GM21367 (cell line): ENCODE results near the gene ZEB2.

Experiments used
- ATAC-seq: cut with Tn5 transposase; IDR thresholded peaks from one replicate; pipeline ENCODE4 v1.9.1; 2021; ENCODE audit not compliant: unreplicated experiment

The ZEB2 gene

GRCh38 chr2:144513388-144514101 lies 6.4 kb downstream of the ZEB2 start:
- no peak for ATAC-seq

GRCh38 chr2:144512891-144513351 lies 7.0 kb downstream of the ZEB2 start:
- no peak for ATAC-seq

DNA sequence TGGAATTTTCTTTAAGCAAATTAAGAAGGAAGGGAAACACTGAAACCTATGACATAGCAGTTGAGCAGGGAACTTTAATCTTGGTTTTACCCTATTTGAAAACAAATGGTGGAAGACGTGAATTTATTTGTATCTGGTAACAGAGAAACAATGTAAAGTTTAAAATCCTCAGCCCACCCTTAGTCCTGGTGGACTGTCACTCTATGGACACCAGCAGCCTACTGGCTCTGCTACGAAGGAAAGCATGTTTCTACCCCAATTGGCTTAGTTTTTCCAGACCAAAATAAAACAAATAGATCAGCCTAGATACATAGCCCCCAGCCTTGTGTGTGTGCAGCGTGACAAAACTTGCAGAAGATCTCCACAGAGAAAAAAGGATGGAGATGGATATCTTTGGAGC lies 7.4 kb downstream of the ZEB2 start:
- no peak for ATAC-seq

GRCh38 chr2:144511937-144512336 lies 8.0 kb downstream of the ZEB2 start:
- ATAC-seq = no peak

GRCh38 chr2:144511226-144511810 lies 8.6 kb downstream of the ZEB2 start:
- no peak for ATAC-seq

GRCh38 chr2:144510294-144510991 lies 9.5 kb downstream of the ZEB2 start:
- peak; percentile 70 for ATAC-seq

DNA sequence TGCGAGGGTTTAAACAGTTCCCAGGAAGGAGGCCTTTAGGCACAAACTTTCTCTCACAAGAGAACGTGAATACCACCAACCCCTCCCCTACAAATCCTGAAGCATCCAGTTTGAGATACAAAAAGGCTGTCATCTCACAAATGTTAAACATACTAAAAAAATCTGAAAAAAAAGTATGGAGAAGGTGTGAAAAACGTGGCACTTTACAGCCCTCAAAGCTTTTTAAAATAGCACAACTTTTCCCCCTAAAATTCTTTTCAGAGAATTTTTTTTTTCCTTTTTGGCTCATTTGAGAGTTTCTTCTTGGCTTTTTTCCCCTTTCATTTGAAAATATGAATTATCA lies 10.1 kb downstream of the ZEB2 start:
- ATAC-seq = no peak

DNA sequence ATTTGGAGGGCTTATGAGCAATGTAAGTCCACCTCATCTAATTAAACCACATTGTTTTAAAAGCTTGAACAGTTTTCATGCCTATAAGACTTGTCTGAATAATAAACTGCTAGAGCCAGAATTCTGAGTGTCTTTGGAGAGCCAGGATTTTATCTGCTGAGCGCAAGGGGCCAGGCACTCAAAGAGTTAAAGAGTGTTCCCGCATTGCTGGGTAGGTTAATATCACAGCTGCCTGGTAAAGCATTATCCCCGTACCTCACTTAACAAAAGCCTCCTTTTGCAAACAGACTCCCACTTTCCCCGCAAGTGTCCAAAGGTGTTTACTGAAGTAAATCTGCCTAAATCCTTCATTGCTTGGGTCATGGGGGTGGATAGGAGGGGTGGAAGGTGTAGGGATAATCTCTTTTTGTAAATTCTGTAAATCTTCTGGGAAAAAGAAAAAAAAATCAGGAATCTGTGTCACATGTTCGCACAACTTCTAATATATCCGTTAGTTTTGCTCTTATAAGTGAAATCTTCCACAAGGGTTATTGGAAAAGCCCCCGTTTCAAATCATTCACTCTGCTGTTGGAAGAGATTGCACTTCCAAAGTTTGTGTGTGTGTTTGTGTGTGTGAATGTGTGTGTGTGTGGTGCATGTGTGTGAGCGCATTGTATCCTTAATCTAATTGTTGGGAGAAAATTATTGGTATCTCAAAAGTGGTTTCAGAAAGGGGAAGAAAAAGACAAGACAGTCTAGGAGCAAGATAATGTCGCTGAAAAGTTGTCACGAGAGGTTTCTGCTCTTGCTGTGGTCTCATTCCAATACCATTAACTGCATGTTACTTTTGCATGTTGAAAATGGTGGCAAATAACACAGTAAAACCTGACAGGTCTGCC lies 10.7 kb downstream of the ZEB2 start:
- ATAC-seq = no peak

GRCh38 chr2:144508172-144508851 lies 11.6 kb downstream of the ZEB2 start:
- ATAC-seq = no peak

DNA sequence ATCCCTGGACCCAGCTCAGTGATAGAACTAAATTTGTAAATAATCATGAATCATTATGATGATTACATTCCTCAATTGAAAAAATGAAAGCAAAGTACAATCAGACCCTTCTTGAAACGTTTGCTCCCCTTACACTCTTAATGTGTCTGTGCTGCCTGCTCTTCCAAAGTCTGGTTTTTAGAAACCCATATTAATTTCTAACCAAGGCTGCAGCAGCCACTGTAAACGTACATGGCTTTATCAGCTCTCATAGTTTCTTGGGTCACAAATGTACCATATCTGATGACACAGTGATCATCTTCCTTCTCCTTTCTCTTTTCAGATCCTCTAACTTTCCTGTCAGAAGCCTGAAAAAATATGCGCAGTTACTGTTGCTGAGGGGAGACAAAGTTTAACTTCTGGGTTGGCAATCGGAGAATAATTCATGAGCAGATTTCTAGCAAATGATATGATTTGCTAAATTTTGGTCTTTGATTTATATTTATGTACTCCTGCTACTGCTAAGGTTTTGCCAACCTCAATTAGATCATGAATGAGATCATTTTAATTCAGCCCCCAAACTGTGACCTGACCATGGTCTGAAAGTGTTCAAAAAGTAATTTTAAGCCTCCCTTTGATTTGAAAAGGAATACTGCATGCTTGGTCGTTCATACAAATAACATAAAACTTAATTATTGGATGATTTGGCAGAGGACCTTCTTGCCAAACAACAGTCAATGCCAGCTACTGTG lies 12.3 kb downstream of the ZEB2 start:
- no peak for ATAC-seq

DNA sequence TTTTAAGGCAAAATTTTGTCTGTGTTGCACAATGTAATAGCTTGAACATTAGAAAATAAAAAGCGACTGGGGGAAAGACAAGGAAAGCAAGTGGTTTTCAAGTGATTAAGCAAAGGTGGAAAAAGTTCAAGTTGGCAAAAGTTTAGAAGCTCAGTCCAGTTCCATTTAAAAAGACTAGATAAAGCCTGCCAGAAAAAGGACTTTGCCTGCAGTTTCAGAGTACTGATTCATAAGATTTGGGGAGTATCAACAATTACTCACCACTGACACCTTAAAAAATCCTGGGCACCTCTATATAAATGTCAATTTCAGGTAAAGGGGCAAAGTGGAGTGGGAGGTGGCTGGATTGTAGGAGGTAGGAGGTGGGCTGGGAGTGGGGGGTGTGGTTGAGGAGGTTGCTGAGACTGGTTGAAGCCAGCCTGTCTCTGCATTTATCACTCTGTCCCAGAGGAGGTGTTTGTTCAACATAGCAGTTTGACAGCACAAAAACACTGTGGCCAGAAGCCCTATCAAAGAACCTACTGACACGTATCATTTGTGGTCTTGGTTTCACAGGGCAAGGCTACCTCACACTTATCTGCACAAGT lies 14.6 kb downstream of the ZEB2 start:
- no peak for ATAC-seq

- ATAC-seq = no peak
Observed at GRCh38 chr2:144504218-144504641, 15.7 kb downstream of the ZEB2 start.

GRCh38 chr2:144503242-144503641 lies 16.7 kb downstream of the ZEB2 start:
- ATAC-seq = no peak

- no peak for ATAC-seq
Observed at GRCh38 chr2:144502369-144502768, 17.6 kb downstream of the ZEB2 start.

- no peak for ATAC-seq
Observed at GRCh38 chr2:144501627-144502026, 18.3 kb downstream of the ZEB2 start.

DNA sequence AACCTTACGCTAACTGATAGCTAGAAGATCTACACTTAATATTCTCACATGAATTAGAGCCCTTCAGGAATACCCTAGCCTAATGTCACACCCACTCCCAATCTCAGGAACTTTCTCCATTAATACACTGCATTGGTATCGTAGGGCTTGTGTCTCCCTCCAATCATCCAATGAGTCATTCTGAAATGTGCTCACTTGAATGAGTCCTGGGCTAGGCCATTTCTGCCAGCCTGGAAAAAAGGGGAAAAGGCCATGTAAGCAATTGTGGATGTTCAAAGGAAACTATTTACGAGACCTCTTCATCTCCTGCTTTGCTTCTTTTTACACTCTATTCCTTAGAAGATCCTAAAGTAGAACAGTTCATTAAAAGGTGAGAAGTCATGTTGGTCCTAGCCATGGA lies 18.8 kb downstream of the ZEB2 start:
- no peak for ATAC-seq

DNA sequence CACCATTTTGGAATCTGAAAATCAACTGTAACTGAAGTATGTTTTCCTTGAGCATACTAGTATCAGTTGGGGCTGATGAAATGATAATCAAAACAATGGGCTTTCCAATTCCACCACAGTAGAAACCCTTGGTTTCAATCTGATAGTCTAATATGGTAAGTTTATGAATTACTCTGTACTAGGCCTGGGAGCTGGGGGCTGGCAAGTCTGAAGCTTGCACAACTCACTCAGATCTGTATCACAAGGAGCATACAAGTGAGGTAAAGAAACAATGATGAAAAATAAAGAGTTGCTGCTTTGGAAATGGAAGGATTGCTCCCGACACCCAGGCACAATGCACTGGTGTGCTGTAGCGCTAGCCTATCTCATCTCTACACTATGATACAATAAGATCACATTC lies 19.4 kb downstream of the ZEB2 start:
- ATAC-seq = no peak

DNA sequence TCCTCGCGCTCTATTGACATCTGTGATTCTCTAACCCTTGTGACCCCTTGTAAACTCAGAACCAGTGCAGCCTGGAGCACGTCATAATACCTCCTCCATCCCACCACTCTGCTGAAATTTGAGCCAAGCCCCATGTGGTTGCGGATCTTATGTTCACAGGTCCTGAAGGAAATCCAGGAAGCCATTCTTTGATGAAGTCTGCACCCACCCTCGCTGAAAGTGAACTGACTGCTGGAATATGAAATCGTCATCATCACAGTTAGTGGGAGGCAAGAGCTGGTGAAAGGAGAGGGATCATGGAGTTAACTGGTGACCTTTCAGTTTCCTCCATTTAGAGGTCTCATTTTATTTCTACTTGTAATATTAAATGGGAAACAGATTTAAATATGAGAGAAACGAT lies 21.6 kb downstream of the ZEB2 start:
- ATAC-seq = no peak

GRCh38 chr2:144496977-144497598 lies 22.8 kb downstream of the ZEB2 start:
- ATAC-seq = no peak
